Activated CD4-positive, alpha-beta T cell treated with anti-CD3 and anti-CD28 coated beads for 36 hours (primary cell): ENCODE data around the gene CSAD. TPM values are rescaled to one million over a fixed set of nuclear protein-coding genes. Genes with fewer than 3 reads are reported as not detected.

ENCODE experiments used
- ATAC-seq: fragments of 200-7000 bp; cut with Tn5 transposase; one replicate; pipeline ENCODE4 v1.10.0; 2021; ENCODE audit warnings: mild to moderate bottlenecking, moderate library complexity
- CTCF ChIA-PET: fragments of 350-600 bp; sonication (Branson Sonifier 250); formaldehyde crosslinking; loops from one replicate; lab custom pipeline; 2021; ENCODE audit warnings: antibody characterized with exemption; lab: Charles Lee
- POLR2A ChIA-PET: fragments of 350-600 bp; sonication (Branson Sonifier 250); formaldehyde crosslinking; loops from one replicate; lab custom pipeline; 2021; ENCODE audit warnings: antibody characterized with exemption, inconsistent platforms; lab: Charles Lee
- DNase-seq: peaks from one replicate; pipeline ENCODE4 v3.0.0-alpha.2; 2020
- H3K27ac Mint-ChIP-seq: one replicate; pipeline ENCODE4 v1.8.0; 2021; ENCODE audit warnings: mixed read lengths
- H3K27me3 Mint-ChIP-seq: one replicate; pipeline ENCODE4 v1.8.0; 2021; ENCODE audit warnings: mixed read lengths
- H3K36me3 Mint-ChIP-seq: one replicate; pipeline ENCODE4 v1.8.0; 2021; ENCODE audit warnings: low read depth, mixed read lengths
- H3K4me1 Mint-ChIP-seq: one replicate; pipeline ENCODE4 v1.8.0; 2021; ENCODE audit warnings: mixed read lengths
- H3K4me3 Mint-ChIP-seq: one replicate; pipeline ENCODE4 v1.8.0; 2021; ENCODE audit warnings: mild to moderate bottlenecking, moderate library complexity, mixed read lengths
- H3K9me3 Mint-ChIP-seq: one replicate; pipeline ENCODE4 v1.8.0; 2021; ENCODE audit warnings: low read depth, mixed read lengths
- intact Hi-C, 2 experiments: fragments of 100-400 bp; cut with DNase I in 1 of 2; cut with micrococcal nuclease in 1 of 2; formaldehyde crosslinking; loops; one replicate each; pipeline versions ENCODE4 v1.14.2 to v1.15.1; 2022 to 2024; cut with DNase I, micrococcal nuclease
- total RNA-seq, 2 experiments: library from RNA; stranded (reverse); gene quantifications; one replicate each; pipeline ENCODE4 v1.2.3, GENCODE V29; 2021

Gene CSAD
- total RNA-seq, 2 experiments from 2014 or later, result 20.0 to 23.1 TPM

DNA sequence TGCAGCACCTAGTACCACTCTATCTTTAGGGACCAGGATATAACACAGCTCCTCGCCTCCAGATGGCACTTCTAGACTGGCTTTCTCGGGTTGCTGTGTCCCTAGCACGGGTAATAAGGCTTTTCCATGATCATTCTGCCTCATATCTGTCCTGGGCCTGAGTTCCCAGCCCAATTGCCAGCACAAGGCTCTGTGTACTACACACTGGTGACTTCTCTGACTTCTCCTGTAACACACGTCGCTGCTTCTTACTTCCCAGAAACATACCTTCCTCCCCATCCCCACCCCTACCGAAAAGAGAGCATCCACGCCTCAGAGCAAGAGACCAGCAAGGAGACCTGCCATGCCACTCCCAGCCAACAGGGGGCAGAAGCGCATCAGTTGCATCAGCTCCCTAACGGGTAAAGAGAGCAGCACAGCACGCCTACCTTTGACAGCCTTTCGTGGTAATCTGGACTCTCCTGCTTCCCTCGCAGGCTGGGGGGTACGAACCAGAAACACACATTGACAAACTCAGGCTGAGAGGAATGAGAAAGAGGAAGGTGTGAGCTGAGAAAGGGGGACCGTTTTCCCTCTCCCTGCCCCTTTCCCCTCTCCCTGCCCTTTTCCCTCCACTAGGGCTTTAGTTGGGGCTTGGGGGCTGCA lies 21.4 kb downstream of the CSAD start:
- POLR2A ChIA-PET, result interaction anchor here (0.6 to 1.3 kb wide), 4 partner anchors 22 to 162 kb away, joined by 3 to 4 read pairs (median 3); partner anchors contain the start of genes AAAS and CSAD
- CTCF ChIA-PET, result interaction anchor here (0.6 to 7.7 kb wide), 51 partner anchors 8 to 1817 kb away, joined by 3 to 94 read pairs (median 4); partner anchors contain the start of genes AAAS, CSAD, ESPL1 and ITGB7
- peak overlapping the region; percentile 81 for H3K27ac Mint-ChIP-seq
- peak overlapping the region; percentile 27 for H3K4me3 Mint-ChIP-seq
- no peaks in the 10 kb centered on the region for H3K9me3 Mint-ChIP-seq
- peak; percentile 96 for DNase-seq
- ATAC-seq, result peak; percentile 99
- H3K27me3 Mint-ChIP-seq, result no peaks in the 10 kb centered on the region
- H3K4me1 Mint-ChIP-seq, result peaks cover 11% of the 10 kb centered on the region
- intact Hi-C loops, result loop anchor here (1.0 to 2.0 kb wide), 12 partner anchors 21 to 186 kb away; partner anchors contain the start of genes PFDN5 (in 2 of the 2), AAAS (in 1 of the 2), CSAD (in 1 of the 2) and ESPL1 (in 1 of the 2)
- H3K36me3 Mint-ChIP-seq, result no peaks in the 10 kb centered on the region

DNA sequence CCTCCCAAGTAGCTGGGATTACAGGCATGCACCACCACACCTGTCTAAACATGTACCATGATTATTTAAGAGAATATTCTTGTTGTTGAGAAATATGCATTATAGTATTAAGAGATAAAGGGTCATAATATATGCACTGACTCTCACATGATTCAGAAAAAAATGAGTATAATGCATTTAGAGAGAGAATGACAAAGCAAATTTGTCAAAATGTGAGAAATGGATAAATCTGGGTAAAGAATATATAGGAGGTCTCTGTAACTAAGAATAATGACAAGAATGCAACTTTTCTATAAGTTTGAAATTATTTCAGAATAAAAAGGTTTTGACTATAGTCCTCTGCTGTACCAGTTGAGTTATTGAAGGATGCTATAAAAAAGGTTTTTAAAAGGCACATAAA lies 28.3 kb downstream of the CSAD start:
- POLR2A ChIA-PET, result interaction anchor here (0.6 kb wide), 1 partner anchor 15 kb away, joined by 3 read pairs; no protein-coding TSS in a partner anchor
- DNase-seq (no peak), ATAC-seq (no peak)
- H3K4me3 Mint-ChIP-seq, result no peak overlapping the region
- H3K9me3 Mint-ChIP-seq, result no peaks in the 10 kb centered on the region
- H3K27me3 Mint-ChIP-seq, result no peaks in the 10 kb centered on the region
- intact Hi-C loops, result no loop called here
- H3K27ac Mint-ChIP-seq, result no peak overlapping the region
- CTCF ChIA-PET, result no interaction called here
- no peaks in the 10 kb centered on the region for H3K4me1 Mint-ChIP-seq
- no peaks in the 10 kb centered on the region for H3K36me3 Mint-ChIP-seq

DNA sequence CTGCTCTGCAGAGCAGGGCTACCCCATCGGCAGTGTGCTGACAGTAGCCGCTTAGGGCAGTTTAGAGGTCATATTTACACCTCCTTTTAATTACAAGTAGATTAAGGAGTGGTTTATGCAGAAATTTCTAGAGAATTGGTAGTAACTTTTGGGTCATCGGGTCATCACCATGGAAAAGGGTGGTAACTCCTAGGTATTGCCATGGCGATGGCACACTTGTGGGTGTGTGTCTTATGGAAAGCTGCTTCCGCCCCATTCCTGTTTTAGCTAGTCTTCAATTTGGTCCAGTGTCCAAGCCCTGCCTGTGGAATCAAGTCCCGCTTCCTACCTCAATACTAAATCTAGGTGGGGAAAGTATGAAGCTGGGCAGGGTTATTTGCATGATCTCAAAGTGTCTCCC lies 29.7 kb downstream of the CSAD start:
- H3K27ac Mint-ChIP-seq, result no peak overlapping the region
- CTCF ChIA-PET, result interaction anchor here (1.1 kb wide), 1 partner anchor 9 kb away, joined by 11 read pairs; no protein-coding TSS in a partner anchor
- POLR2A ChIA-PET, result no interaction called here
- H3K36me3 Mint-ChIP-seq, result no peaks in the 10 kb centered on the region
- intact Hi-C loops, result no loop called here
- no peaks in the 10 kb centered on the region for H3K9me3 Mint-ChIP-seq
- DNase-seq (no peak), ATAC-seq (no peak)
- no peaks in the 10 kb centered on the region for H3K27me3 Mint-ChIP-seq
- no peaks in the 10 kb centered on the region for H3K4me1 Mint-ChIP-seq
- H3K4me3 Mint-ChIP-seq, result no peak overlapping the region

DNA sequence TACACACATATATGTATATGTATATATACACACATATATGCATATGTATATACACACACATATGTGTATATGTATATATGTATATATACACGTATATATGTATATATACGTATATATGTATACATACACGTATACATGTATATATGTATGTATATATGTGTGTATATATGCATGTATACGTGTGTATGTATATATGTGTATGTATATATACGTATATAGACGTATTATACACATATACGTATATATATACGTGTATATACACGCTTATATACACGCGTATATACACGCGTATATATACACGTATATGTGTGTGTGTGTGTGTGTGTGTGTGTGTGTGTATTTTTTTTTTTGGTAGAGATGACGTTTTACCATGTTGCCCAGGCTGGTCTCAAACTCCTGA lies 33.1 kb downstream of the CSAD start:
- Mint-ChIP-seq H3K4me1 (no peaks in the 10 kb centered on the region), H3K27me3 (no peaks in the 10 kb centered on the region), H3K4me3 (no peak overlapping the region), H3K9me3 (no peaks in the 10 kb centered on the region), H3K36me3 (no peaks in the 10 kb centered on the region), H3K27ac (no peak overlapping the region)
- intact Hi-C loops, result no loop called here
- DNase-seq (no peak), ATAC-seq (no peak)
- ChIA-PET POLR2A (no interaction called here), CTCF (interaction anchor here (1.1 kb wide), 2 partner anchors 11 to 62 kb away, joined by 3 to 5 read pairs; no protein-coding TSS in a partner anchor)

DNA sequence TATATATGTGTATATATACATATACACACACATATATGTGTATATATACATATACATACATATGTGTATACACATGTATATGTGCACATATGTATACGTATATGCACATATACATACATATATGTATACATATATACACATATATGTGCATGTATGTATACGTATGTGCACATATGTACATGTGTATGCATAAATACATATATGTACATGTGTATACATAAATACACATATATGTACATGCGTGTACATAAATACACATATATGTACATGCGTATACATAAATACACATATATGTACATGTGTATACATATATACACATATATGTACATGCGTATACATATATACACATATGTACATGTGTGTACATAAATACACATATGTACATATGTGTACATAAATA lies 33.5 kb downstream of the CSAD start:
- H3K4me1 Mint-ChIP-seq, result no peaks in the 10 kb centered on the region
- H3K27ac Mint-ChIP-seq, result no peak overlapping the region
- H3K36me3 Mint-ChIP-seq, result no peaks in the 10 kb centered on the region
- ChIA-PET CTCF (interaction anchor here (1.1 kb wide), 1 partner anchor 62 kb away, joined by 3 read pairs; no protein-coding TSS in a partner anchor), POLR2A (no interaction called here)
- H3K9me3 Mint-ChIP-seq, result no peaks in the 10 kb centered on the region
- DNase-seq, result no peak
- no peak for ATAC-seq
- no peak overlapping the region for H3K4me3 Mint-ChIP-seq
- intact Hi-C loops, result no loop called here
- H3K27me3 Mint-ChIP-seq, result no peaks in the 10 kb centered on the region

DNA sequence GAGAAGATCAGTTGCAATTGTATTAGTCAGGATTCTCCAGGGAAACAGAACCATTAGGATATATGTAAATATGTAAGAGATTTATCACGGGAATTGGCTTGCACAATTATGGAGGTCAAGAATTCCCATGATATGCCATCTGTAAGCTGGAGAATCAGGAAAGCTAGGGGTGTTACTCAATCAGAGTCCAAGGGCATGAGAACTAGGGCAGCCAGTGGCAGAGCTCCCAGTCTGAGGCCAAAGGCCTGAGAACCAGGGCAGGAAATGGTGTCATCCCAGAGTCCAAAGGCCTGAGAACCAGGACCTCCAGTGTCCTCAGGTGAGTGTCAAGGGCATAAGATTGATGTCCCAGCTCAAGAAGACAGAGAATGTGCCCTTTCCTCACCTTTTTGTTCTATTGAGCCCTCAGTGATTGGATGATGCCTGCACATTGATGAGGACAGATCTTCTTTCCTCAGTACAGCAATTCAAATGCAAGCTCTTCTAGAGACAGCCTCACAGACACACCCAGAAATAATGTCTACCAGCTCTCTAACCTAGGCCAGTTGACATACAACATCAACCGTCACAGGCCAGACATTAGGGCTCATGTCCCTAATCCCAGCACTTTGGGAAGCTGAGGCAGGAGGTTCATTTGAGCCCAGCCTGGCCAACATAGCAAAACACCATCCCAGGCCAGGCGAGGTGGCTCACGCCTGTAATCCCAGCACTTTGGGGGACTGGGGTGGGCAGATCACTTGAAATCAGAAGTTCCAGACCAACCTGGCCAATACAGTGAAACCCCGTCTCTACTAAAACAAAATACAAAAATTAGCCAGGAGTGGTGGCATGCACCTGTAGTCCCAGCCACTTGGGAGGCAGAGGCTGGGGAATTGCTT lies 35.1 kb downstream of the CSAD start:
- H3K27ac Mint-ChIP-seq, result no peak overlapping the region
- ChIA-PET POLR2A (no interaction called here), CTCF (no interaction called here)
- H3K27me3 Mint-ChIP-seq, result no peaks in the 10 kb centered on the region
- DNase-seq, result no peak
- no peaks in the 10 kb centered on the region for H3K4me1 Mint-ChIP-seq
- H3K9me3 Mint-ChIP-seq, result no peaks in the 10 kb centered on the region
- no peak overlapping the region for H3K4me3 Mint-ChIP-seq
- ATAC-seq, result no peak
- intact Hi-C loops, result no loop called here
- no peaks in the 10 kb centered on the region for H3K36me3 Mint-ChIP-seq

DNA sequence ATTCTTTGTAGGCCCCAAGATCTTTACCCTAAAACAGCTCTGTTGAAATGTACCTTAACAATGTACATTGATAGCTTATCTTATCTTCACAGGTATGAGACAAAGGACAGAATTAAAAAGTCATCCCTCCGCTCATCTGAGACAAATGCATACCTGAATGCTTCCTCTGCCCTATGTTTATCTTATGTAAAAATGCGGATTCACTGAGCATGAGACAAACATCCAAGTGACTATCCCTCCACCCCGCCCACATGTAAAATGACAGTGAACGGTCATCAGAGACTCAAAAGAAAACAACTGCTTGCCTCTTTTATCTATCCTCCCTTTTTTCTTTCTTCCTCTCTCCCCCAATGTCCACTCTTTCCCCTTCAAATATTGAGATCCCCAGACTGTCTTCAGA lies 37.4 kb downstream of the CSAD start:
- ATAC-seq (no peak), DNase-seq (no peak)
- Mint-ChIP-seq H3K36me3 (no peaks in the 10 kb centered on the region), H3K27ac (no peak overlapping the region), H3K27me3 (no peaks in the 10 kb centered on the region), H3K9me3 (peaks cover 3% of the 10 kb centered on the region), H3K4me1 (no peaks in the 10 kb centered on the region), H3K4me3 (no peak overlapping the region)
- intact Hi-C loops, result no loop called here
- POLR2A ChIA-PET, result interaction anchor here (0.6 kb wide), 1 partner anchor 150 kb away, joined by 6 read pairs; no protein-coding TSS in a partner anchor
- CTCF ChIA-PET, result interaction anchor here (0.6 to 1.0 kb wide), 2 partner anchors 12 to 25 kb away, joined by 3 read pairs; no protein-coding TSS in a partner anchor

DNA sequence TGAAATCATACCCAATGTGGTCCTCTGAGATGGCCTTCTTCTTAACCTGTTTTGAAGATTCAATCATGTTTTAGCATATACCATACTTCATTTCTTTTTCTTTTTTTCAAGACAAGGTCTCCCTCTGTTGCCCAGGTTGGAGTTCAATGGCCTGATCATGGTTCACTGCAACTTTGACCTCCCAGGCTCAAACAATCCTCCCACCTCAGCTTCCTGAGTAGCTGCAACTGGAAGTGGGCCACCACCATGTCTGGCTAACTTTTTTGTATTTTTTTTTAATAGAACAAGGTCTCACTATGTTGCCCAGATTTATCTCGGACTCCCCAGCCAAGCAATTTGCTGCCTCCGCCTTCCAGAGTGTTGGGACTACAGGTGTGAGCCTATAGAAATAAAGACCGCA lies 47.0 kb downstream of the CSAD start:
- Mint-ChIP-seq H3K4me1 (no peaks in the 10 kb centered on the region), H3K4me3 (no peak overlapping the region), H3K36me3 (no peaks in the 10 kb centered on the region), H3K9me3 (peaks cover 5% of the 10 kb centered on the region), H3K27ac (no peak overlapping the region), H3K27me3 (peaks cover 4% of the 10 kb centered on the region)
- intact Hi-C loops, result no loop called here
- no peak for ATAC-seq
- CTCF ChIA-PET, result no interaction called here
- POLR2A ChIA-PET, result no interaction called here
- no peak for DNase-seq

DNA sequence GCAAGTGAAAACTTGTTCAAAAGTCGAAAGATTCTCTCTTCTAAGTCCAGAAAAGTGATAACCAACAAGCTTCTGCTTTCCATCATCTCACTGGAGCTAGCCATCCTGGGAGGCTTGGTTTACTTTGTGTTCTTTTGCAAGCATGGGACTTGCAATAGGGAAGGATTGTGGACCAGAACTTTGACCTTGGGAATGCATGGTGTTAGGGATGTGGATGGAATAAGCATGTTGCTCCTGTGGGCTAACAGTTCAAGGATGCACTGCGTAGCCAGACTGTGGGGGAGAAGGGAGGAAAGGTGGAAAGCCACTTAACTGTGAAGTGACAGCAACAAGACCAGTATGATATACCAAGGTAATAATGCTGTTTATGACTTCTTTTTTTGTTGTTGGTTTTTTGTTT lies 48.9 kb downstream of the CSAD start:
- Mint-ChIP-seq H3K27ac (no peak overlapping the region), H3K27me3 (peaks cover 8% of the 10 kb centered on the region), H3K4me3 (no peak overlapping the region), H3K36me3 (no peaks in the 10 kb centered on the region), H3K4me1 (peaks cover 4% of the 10 kb centered on the region), H3K9me3 (no peaks in the 10 kb centered on the region)
- ChIA-PET CTCF (interaction anchor here (0.9 to 2.5 kb wide), 2 partner anchors 11 to 28 kb away, joined by 3 to 10 read pairs; no protein-coding TSS in a partner anchor), POLR2A (interaction anchor here (0.6 kb wide), 1 partner anchor 21 kb away, joined by 3 read pairs; no protein-coding TSS in a partner anchor)
- intact Hi-C loops, result no loop called here
- ATAC-seq, result no peak
- DNase-seq, result no peak

DNA sequence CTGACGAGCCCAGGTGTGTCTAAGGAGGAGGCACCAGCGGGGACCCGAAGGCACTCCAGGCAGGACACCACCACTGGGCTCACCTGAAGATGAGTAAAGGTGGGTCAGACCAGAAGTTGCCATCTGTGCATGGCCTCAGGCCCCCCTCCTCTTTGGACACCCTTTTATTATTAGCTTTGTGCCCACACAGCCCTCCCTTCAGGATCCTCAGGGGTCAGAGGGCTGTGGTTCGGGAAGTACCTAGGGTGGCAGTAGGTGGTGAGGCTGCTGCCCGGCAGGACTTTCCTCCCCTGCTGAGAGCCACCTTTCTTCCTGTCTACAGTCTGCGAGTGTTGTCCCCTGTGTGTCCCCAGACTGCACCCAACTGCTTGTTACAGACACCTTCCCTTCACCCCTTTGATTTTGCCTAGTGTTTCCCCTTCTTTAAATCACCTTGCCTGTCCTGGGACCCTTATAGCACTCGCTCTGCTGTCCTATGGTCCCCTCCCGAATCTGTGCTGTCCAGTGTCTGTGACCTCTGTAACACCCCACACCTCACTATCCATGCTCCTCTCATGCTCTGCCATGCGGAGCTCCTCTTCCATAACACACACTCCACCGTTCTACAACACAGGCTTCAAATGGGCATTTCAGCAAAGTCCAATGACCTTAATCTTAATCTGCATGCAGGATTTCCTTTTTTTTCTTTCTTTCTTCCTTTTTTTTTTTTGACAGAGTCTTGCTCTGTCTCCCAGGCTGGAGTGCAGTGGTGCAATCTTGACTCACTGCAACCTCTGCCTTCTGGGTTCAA lies 51.8 kb downstream of the CSAD start:
- ChIA-PET CTCF (interaction anchor here (0.6 to 1.5 kb wide), 3 partner anchors 26 to 208 kb away, joined by 3 to 6 read pairs (median 3); no protein-coding TSS in a partner anchor), POLR2A (no interaction called here)
- Mint-ChIP-seq H3K36me3 (no peaks in the 10 kb centered on the region), H3K9me3 (no peaks in the 10 kb centered on the region), H3K27me3 (peaks cover 7% of the 10 kb centered on the region), H3K27ac (no peak overlapping the region), H3K4me1 (peaks cover 4% of the 10 kb centered on the region), H3K4me3 (no peak overlapping the region)
- DNase-seq (no peak), ATAC-seq (no peak)
- intact Hi-C loops, result no loop called here

DNA sequence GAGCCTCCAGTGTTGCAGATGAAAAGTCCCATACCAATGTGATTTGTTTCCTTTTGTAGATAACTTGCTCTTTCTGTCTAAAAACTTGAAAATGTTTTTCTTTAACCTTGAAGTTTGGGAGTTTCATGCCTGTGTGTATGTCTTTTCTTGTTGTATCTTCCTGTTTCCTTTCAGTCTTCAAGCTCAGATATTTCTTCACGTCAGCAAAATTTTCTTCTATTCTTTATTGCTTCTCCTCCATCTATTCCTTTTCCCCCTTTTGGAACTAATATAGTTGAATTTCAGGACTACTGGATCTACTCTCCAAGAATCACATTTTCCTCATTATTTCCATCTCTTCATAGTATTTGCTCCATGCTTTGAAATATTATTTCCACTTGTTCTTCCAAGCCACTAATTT lies 53.6 kb downstream of the CSAD start:
- CTCF ChIA-PET, result no interaction called here
- H3K4me1 Mint-ChIP-seq, result peaks cover 4% of the 10 kb centered on the region
- H3K27me3 Mint-ChIP-seq, result peaks cover 7% of the 10 kb centered on the region
- no peak overlapping the region for H3K4me3 Mint-ChIP-seq
- no peaks in the 10 kb centered on the region for H3K36me3 Mint-ChIP-seq
- ATAC-seq (no peak), DNase-seq (no peak)
- H3K9me3 Mint-ChIP-seq, result no peaks in the 10 kb centered on the region
- H3K27ac Mint-ChIP-seq, result no peak overlapping the region
- POLR2A ChIA-PET, result no interaction called here
- intact Hi-C loops, result no loop called here
